GM21526 (cell line): ENCODE measurements around the gene HS2ST1.
"Not testable (repeated sequence)": the region's sequence is repeated elsewhere in the genome, so short reads cannot be mapped to it uniquely, and the experiment has no call there.

ENCODE experiments used
- ATAC-seq: cut with Tn5 transposase; IDR thresholded peaks from one replicate; pipeline ENCODE4 v1.9.1; 2021; ENCODE audit warnings: moderate library complexity; ENCODE audit not compliant: unreplicated experiment, low FRiP score

HS2ST1 gene

GRCh38 chr1:86965012-86965826 lies 50.8 kb downstream of the HS2ST1 start:
- no peak for ATAC-seq

- no peak for ATAC-seq
These were observed 51.4 kb downstream of the HS2ST1 start for GRCh38 chr1:86965827-86966182.

- no peak for ATAC-seq
These were observed 56.5 kb downstream of the HS2ST1 start for GRCh38 chr1:86970938-86971337.

GRCh38 chr1:86971778-86972177 lies 57.3 kb downstream of the HS2ST1 start:
- ATAC-seq, result no peak

GRCh38 chr1:86972262-86972661 lies 57.8 kb downstream of the HS2ST1 start:
- ATAC-seq, result no peak

- ATAC-seq, result no peak
These were observed 61.6 kb downstream of the HS2ST1 start for GRCh38 chr1:86975993-86976550.

- no peak for ATAC-seq
These were observed 62.2 kb downstream of the HS2ST1 start for GRCh38 chr1:86976664-86977063.

- ATAC-seq, result no peak
These were observed 67.2 kb downstream of the HS2ST1 start for GRCh38 chr1:86981482-86982213.

GRCh38 chr1:86983677-86984076 lies 69.2 kb downstream of the HS2ST1 start:
- not testable (repeated sequence) for ATAC-seq

GRCh38 chr1:86987446-86987845 lies 73.0 kb downstream of the HS2ST1 start:
- ATAC-seq, result no peak

- no peak for ATAC-seq
These were observed 74.4 kb downstream of the HS2ST1 start for GRCh38 chr1:86988835-86989234.

- ATAC-seq, result not testable (repeated sequence)
These were observed 75.3 kb downstream of the HS2ST1 start for GRCh38 chr1:86989690-86990089.

- no peak for ATAC-seq
These were observed 76.4 kb downstream of the HS2ST1 start for GRCh38 chr1:86990826-86991225.

GRCh38 chr1:86991549-86992186 lies 77.2 kb downstream of the HS2ST1 start:
- ATAC-seq, result no peak

- ATAC-seq, result no peak
These were observed 78.4 kb downstream of the HS2ST1 start for GRCh38 chr1:86992861-86993260.

GRCh38 chr1:86993269-86993985 lies 79.0 kb downstream of the HS2ST1 start:
- ATAC-seq, result no peak

GRCh38 chr1:86994061-86994460 lies 79.6 kb downstream of the HS2ST1 start:
- no peak for ATAC-seq

- ATAC-seq, result no peak
These were observed 83.1 kb downstream of the HS2ST1 start for GRCh38 chr1:86997538-86997937.

- no peak for ATAC-seq
These were observed 83.8 kb downstream of the HS2ST1 start for GRCh38 chr1:86998280-86998679.

GRCh38 chr1:86998727-86999126 lies 84.3 kb downstream of the HS2ST1 start:
- no peak for ATAC-seq

- no peak for ATAC-seq
These were observed 86.0 kb downstream of the HS2ST1 start for GRCh38 chr1:87000460-87000859.
